Ramos (cell line): ENCODE results near the gene CCDC170.
"Not testable (repeated sequence)": the region's sequence is repeated elsewhere in the genome, so short reads cannot be mapped to it uniquely, and the experiment has no call there.

Source experiments
- in situ Hi-C: fragments of 300-500 bp; cut with MboI; formaldehyde crosslinking; loops from one replicate; pipeline ENCODE4 v1.14.3; 2022; ENCODE audit warnings: low sequenced_read_pairs; ENCODE audit not compliant: unreplicated experiment

CCDC170 gene

GRCh38 chr6:151493161-151493803 is 535 bp upstream of the CCDC170 start:
- in situ Hi-C loops: no loop called here

DNA sequence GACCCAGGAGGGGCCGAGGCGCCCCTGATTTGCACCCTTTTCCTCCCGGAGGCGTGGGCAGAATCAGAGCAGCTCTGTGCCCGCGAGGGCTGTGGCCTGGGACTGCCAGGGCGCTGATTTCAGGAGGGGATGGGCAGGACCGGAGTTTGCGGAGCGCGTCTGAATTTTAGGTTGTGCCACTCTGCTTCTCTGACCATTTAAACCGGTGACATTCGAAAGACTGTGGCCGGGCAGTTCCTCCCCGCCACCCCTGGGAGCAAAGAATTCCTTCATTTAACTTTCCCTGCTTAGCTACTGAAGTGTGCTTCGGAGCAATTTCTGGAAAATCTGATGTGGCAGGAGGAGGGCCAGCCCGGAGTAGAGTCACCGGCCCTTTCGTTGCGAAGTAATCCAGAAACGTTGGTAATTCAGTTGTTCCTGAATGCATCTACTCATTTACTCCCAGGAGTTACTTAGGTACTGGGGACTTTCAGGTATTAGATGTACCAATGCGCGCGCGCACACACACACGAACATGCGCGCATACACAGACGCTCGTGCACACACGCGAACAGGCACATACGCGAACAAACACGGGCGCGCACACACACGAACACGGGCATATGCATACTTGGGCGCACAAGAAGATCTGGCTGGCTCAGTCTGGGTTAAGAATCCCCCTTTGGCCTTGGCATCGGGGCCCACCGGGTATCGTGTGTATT is 568 bp downstream of the CCDC170 start:
- in situ Hi-C loops: no loop called here

DNA sequence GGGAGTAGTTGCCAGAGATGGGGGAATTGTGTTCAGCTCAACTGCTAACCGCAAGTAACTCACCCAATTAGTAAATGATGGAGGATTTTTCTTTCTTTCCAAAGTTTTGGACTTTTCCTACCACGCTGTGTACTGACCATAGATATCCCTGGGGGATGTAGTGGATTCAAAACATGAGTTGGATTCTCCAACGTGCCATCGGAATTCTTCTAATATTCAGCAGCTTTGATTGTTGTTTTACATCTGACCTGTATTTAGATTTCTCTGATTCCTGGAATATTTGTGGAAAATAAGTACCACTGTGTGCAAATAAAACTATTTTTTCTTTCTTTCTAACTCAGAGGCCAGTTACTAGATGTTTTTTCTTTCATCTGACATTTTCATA is 1.1 kb downstream of the CCDC170 start:
- in situ Hi-C loops: no loop called here

DNA sequence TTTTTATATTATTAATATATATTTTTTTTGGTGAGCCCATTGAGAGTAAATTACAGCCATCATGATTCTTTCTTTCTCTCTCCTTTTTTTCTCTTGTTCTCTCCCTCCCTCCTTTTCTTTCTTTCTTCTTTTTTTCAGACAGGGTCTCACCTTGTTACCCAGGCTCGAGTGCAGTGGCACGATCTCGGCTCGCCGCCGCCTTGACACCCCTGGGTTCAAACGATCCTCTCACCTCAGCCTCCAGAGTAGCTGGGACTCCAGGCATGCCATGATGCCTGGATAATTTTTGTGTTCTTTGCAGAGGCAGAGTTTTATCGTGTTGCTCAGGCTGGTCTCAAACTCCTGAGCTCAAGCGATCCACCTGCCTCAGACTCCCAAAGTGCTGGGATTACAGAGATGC is 1.6 kb downstream of the CCDC170 start:
- in situ Hi-C loops: no loop called here

- in situ Hi-C loops: no loop called here
Observed at GRCh38 chr6:151497905-151498304, 4.1 kb downstream of the CCDC170 start.

DNA sequence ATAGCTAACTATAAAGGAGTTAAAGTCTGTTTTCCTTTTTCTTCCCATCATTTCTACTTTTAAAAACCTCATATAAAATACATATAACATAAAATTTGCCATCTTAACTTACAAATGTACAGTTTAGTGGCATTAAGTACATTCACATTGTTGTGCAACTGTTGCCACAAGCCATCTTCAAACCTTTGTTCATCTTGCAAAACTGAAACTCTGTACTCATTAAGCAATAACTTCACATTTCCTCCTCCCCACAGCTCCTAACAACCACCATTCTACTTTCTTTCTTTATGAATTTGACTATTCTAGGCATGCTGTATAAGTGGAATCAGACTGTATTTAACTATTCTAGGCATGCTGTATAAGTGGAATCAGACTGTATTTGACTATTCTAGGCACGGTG is 4.5 kb downstream of the CCDC170 start:
- in situ Hi-C loops: no loop called here

GRCh38 chr6:151499551-151499950 is 5.7 kb downstream of the CCDC170 start:
- in situ Hi-C loops: no loop called here

DNA sequence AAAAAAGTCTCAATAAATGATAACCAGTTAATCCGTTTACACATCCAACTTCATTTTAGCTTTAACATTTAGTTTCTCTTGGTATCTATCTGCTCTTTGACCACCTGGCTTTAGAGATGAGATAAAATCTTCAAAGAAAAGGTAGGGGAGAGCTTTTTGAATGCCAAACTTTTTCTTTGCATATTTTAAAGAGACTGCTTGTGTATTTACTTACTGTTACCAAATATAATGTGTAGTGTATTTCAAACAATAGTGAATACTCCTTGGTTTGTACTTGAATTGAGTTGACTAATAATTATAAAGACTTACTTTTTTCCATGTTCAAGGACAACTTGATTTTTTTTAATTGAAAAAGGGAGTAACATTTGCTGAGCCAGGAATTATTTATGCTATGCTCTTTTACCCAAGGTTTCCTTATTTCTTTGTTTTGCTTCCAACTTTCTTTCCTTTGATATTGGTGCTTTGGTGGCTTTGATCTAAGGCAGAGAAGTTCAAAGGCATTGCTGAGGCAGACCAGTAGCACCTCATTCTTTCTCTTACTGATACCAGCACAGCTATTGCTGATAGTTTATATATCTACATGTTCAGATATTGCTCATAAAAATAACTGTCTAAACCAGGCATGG is 7.8 kb downstream of the CCDC170 start:
- in situ Hi-C loops: no loop called here

- in situ Hi-C loops: no loop called here
Observed at GRCh38 chr6:151502499-151502898, 8.7 kb downstream of the CCDC170 start.

DNA sequence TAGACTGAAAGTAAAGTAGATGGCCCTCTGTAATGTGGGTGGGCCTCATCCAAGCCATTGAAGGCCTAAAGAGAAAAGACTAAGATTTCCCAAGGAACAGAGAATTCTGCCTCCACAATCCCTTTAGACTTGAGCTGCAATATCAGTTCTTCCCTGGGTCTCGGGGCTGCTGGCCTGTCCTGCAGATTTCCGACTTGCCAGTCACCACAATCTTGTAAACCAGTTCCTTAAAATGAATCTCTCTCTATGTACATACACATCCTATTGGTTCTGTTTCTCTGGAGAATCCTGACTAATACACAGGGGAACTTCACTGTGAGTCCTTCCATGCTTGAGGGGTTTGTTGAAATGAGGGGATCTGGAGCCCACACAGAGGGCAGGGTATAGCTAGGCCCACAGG is 12.9 kb downstream of the CCDC170 start:
- in situ Hi-C loops: no loop called here

DNA sequence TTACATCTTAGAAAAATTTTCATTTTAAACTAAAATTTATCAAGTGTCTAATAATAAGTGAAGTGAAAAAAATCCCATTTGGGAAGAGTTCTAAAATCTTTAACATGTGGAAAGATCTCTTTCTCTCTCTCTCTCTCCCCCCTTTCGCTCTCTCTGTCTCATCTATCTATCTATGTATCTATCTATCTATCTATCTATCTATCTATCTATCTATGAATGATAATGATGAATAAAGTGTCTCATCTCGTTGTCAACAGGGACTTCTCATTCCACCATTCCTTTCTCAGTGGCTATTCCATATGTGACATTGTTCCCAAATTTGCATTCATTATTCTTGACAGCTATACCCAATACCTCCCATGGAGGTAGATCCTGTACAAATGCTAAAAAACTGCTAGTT is 15.2 kb downstream of the CCDC170 start:
- in situ Hi-C loops: no loop called here

DNA sequence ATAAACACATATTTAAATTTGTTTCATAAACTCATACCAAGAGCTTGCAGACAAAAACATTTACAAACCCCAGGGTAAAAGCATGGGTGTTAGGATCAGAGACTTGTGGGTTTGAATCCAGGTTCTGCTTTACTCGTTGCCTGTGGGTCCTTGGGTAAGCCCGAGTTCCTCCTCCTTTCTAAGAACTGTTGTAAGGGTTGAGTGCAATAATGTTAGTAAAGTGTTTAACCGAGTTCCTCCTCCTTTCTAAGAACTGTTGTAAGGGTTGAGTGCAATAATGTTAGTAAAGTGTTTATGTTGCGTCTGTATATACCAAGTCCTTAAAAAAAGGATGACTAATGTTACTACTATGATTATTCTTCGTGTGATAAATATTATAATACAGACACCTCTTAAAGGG is 18.7 kb downstream of the CCDC170 start:
- in situ Hi-C loops: no loop called here

DNA sequence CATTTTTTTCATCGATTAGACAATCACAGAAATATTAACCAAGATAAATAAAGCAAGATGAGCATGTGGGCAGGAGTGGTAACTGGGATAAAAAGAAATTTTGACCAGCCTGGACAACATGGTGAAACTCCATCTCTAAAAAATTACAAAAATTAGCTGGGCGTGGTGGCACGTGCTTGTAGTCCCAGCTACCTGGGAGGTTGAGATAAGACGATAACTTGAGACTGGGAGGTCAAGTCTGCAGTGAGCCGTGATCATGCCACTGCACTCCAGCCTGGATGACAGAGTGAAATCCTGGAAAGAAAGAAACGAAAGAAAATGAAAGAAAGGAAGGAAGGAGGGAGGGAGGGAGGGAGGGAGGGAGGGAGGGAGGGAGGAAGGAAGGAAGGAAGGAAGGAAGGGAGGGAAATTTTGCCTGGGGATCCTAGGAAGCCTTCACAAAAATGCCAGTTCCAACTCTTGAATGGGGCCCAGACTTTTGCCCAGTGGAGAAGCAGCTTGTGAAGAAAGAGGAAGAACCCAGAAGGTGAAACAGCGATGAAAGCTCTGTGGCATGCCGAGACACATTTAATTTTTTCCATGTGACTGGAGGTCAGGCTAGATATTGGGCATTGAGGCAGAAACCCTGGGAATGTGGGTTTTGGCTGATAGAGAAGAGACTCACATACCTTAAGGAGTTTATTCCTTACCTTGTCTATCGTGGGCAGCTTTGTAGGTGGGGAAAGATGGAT is 20.3 kb downstream of the CCDC170 start:
- in situ Hi-C loops: no loop called here

DNA sequence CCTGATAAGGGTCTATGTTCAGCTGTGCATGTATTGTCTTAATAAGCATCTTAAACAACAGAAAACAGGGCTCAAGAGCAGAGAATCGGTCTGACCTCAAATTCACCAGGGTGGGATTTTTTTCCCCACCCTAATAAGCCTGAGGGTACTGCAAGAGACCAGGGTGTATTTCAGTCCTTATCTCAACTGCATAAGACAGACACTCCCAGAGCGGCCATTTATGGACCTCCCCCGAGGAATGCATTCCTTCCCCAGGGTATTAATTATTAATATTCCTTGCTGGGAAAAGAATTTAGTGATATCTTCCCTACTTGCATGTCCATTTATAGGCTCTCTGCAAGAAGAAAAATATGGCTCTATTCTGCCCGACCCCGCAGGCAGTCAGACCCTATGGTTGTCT is 25.2 kb downstream of the CCDC170 start:
- in situ Hi-C loops: not testable (repeated sequence)

DNA sequence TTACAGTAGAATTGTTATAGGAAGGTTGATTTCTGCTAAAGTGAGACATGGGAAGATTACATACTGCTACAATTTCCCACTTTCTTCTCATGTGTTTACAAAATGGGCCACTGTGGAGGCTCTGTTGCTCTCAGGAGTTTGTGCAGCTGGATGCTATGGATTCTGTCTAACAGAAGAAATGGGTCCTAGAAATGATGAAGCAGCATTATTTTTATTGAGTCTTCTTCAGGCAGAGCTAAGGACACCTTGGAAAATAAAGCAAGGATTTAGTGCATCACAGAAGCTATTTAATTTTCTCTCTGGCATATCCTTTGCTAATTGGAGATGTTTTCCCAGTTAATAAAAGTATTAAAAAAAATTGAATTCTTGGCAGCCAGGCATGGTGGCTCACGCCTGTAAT is 29.2 kb downstream of the CCDC170 start:
- in situ Hi-C loops: no loop called here

DNA sequence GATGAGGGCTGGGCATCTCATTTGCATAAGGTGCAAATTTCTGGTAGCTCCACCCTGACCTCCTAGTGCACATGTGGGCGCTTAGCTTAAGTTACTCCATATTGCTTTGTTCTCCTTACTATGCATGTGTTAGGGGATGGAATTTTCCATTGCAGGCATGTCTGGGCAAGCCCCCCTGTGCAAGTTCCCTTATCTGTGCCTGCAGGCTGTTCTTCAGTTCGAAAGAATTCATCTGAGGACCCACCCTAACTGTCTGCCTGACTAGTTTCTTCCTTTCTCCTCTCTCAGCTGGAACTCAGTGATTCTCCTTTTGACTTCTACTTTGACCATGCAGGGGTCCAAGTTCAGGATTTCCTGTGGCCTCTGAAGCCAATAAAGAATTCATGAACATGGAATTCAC is 30.2 kb downstream of the CCDC170 start:
- in situ Hi-C loops: no loop called here

- in situ Hi-C loops: no loop called here
Observed at GRCh38 chr6:151534576-151534975, 40.8 kb downstream of the CCDC170 start.

- in situ Hi-C loops: no loop called here
Observed at GRCh38 chr6:151535476-151536187, 41.8 kb downstream of the CCDC170 start.

DNA sequence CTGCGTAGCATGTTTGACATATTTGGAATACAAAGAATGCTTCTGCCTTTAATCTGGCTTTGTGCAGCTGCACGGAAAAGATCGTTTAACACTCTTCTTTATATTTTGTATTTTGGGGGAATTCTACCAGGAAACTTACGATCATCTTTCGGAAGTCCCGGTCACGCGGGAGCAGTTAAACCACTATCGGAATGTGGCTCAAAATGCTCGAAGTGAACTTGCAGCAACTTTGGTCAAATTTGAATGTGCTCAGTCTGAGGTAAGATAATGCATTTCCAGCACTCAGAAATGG is 42.3 kb downstream of the CCDC170 start:
- in situ Hi-C loops: no loop called here

DNA sequence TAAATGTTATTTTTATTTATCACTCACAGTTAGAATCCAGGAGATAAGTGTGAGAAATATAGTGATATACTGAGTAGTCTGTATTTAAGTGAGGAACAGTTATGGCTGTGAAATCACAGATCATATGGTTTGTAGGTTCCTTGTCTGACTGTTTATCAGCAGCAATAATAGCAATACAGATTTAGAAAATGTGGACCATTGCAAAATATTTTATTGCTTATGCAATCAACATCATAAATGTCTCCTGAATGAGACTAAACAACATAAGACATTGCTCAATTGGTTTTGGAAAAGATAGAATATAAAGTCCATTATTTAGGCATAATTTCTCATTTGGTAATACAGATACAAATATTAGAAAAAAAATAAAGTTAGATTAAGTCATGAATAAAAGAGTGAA is 43.7 kb downstream of the CCDC170 start:
- in situ Hi-C loops: no loop called here
